ENCODE results near the gene WDR91.

DNA sequence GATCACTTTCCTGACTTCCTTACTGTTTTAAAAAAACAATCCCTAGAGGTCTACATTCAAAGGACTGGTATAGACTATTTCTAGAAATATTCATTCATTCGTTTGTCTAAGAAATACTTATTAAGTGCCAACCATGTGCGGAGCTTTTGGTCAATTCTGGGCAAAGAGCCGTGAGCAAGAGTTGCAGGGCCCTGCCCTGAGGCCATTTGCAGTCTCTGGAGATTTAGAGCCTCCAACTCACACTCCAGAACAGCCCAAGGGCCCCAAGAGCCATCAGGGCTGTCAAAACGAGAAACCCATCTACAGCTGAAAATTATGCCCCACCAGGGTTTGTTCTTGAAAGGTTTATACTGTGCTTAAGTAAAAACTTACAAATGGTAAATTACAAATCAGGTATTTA lies 16.2 kb downstream of the WDR91 start:
- no peak for TF ChIP-seq TCF12 (IDR thresholded peaks at IDR 0.05; ENCODE audit: low read depth)
- TF ChIP-seq, protein P1, sequence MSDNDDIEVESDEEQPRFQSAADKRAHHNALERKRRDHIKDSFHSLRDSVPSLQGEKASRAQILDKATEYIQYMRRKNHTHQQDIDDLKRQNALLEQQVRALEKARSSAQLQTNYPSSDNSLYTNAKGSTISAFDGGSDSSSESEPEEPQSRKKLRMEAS (IDR thresholded peaks at IDR 0.05): no peak
- no peak for TF ChIP-seq ZBTB7A (IDR thresholded peaks at IDR 0.05; ENCODE audit: low read depth)
- no peak for TF ChIP-seq RAD21 (IDR thresholded peaks at IDR 0.05; ENCODE audit: low read depth)
- TF ChIP-seq EP300 (IDR thresholded peaks at IDR 0.05; ENCODE audit: borderline replicate concordance): no peak
- TF ChIP-seq CREB1 (IDR thresholded peaks at IDR 0.05; ENCODE audit: low read depth): no peak
- TF ChIP-seq TAF1 (IDR thresholded peaks at IDR 0.05; ENCODE audit: low read depth): no peak
- TF ChIP-seq, protein P2, sequence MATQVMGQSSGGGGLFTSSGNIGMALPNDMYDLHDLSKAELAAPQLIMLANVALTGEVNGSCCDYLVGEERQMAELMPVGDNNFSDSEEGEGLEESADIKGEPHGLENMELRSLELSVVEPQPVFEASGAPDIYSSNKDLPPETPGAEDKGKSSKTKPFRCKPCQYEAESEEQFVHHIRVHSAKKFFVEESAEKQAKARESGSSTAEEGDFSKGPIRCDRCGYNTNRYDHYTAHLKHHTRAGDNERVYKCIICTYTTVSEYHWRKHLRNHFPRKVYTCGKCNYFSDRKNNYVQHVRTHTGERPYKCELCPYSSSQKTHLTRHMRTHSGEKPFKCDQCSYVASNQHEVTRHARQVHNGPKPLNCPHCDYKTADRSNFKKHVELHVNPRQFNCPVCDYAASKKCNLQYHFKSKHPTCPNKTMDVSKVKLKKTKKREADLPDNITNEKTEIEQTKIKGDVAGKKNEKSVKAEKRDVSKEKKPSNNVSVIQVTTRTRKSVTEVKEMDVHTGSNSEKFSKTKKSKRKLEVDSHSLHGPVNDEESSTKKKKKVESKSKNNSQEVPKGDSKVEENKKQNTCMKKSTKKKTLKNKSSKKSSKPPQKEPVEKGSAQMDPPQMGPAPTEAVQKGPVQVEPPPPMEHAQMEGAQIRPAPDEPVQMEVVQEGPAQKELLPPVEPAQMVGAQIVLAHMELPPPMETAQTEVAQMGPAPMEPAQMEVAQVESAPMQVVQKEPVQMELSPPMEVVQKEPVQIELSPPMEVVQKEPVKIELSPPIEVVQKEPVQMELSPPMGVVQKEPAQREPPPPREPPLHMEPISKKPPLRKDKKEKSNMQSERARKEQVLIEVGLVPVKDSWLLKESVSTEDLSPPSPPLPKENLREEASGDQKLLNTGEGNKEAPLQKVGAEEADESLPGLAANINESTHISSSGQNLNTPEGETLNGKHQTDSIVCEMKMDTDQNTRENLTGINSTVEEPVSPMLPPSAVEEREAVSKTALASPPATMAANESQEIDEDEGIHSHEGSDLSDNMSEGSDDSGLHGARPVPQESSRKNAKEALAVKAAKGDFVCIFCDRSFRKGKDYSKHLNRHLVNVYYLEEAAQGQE (IDR thresholded peaks at IDR 0.05; ENCODE audit: low read depth): no peak
- TF ChIP-seq FOXM1 (IDR thresholded peaks at IDR 0.05; ENCODE audit: borderline replicate concordance, low read depth): no peak
- TF ChIP-seq NFIC (IDR thresholded peaks at IDR 0.05): no peak
